NCI-H2227 treated with DMSO at 0.1 percent for 48 hours (cell line): ENCODE measurements around the gene CGB8.
"Not testable (repeated sequence)": the region's sequence is repeated elsewhere in the genome, so short reads cannot be mapped to it uniquely, and the experiment has no call there.

Experiments
- DNase-seq: peaks from one replicate; lab custom pipeline; 2025; lab: John Stamatoyannopoulos, UW

CGB8 gene

DNA sequence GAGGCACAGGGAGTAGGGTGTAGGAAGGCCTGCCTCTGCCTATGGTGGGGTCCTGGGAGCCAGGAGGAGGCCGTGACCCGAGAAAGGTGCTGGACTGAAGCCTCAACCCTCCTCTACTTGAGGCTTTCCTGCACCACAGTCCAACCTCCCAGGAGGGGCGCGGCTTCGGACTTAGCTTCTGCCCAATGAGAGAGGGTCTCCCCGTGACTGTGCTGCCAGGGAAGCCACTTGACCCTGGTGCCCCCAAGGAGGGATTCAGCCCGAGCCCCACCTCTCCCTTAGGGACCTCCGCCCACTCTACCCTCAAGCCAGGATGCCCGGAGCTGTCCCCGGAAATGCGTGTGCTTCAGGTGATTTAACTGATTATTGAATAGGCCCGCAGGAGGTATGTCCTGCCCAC is at the start of gene CGB8:
Gene CGB8 (minus strand): TSS at position 101 of the 400 bp plus-strand sequence. CDS start 372 bp downstream, outside the sequence.
- not testable (repeated sequence) for DNase-seq

DNA sequence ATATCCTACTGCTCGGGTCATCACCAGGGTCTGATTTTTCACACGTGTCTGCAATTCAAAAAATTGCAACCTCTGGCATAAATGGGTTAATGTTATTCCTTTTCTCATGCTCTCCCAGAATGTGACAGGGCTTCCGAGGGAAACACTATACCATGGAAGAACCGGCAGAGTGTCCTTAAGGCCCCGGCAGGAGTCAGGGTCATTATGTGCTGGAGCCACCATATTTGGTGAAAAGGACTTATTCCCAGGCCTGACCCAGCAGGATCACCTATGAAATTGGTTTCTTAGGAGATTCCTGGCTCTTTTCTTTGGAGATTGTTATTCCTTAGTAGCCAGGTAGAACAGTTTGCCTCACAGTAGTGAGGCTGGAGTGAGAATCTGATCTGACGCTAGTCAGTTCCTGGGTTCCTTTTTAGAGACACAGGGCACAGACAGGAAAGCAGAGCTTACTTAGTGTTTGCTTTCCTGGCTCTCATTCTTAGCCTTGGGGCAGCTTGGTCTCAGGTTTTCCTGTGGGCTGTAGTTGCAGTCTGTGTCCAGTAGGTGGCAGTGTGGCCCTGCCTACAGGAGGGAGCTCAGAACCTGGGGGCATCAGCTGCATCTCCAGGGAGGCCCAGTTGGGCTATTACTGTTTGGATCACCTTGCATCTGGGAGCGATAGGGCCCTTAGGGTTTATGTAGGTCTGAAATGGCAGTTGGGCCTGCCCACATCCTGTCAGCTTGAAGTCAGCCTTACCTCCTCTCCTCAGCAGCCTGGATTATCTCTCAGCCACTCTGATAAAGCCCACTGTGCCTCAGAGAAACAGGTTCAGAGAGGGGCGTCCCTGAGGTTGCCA is 48.8 kb upstream of the CGB8 start:
- peak; percentile 68 for DNase-seq

DNA sequence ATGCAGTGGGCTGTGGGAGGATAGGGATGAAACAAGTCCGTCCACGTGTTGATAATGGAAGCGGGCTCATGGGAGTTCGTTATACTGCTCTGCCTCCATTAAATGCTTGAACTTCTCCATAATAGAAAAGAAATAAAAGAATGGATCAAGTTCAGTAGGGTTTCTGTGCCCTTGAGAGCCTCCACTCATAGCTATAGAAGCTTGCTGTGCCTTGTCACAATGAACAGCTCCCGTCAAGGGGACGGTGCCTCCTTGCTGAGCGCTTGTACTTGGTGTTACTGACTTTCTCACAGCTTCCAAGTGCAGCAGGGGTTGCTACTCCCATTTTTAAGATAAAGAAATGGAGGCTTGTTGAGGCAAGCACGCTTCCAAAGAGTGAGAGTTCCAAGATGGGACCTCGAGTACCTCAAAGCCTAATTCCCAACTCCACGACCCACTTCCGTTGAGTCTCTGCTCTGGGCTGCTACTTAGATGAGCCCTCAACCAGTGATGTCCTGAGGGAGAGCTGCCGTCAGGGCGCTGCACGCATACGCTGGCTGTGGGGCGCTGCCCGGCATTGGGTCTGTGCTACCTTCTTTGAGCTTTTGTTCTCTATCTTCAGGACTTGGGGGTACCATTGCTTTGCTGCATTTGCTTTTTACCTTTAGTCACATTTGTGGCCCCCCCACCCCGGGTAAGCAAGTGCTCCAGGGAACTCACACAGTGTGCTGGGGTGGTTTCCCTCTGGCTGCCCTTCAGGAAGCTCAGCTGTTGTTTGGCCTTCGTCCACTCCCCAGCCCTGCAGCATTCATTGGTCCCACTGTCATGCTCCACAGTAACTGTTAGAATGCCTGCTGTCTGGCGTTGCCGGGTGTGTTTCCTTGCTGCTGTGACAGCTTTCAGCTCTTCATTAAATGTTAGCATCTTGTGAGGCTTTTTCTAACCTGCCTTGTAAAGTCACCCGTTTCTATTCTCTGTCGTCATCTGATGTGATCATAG is 45.9 kb upstream of the CGB8 start:
- no peak for DNase-seq

DNA sequence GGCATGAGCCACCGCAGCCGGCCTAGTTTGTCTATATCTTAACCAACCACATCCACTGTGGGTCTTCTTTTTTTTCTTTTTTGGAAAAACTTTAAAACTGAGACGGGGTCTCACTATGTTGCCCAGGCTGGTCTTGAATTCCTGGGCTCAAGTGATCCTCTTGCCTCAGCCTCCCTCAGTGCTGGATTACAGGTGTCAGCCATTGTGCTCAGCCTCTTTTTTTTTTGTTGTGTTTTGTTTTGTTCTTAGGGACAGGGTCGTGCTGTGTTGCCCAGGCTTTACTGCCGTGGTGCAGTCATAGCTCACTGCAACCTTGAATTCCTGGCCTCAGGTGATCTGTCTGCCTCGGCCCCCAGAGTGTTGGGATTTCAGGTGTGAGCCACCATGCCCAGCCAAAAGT is 43.8 kb upstream of the CGB8 start:
- DNase-seq: no peak

DNA sequence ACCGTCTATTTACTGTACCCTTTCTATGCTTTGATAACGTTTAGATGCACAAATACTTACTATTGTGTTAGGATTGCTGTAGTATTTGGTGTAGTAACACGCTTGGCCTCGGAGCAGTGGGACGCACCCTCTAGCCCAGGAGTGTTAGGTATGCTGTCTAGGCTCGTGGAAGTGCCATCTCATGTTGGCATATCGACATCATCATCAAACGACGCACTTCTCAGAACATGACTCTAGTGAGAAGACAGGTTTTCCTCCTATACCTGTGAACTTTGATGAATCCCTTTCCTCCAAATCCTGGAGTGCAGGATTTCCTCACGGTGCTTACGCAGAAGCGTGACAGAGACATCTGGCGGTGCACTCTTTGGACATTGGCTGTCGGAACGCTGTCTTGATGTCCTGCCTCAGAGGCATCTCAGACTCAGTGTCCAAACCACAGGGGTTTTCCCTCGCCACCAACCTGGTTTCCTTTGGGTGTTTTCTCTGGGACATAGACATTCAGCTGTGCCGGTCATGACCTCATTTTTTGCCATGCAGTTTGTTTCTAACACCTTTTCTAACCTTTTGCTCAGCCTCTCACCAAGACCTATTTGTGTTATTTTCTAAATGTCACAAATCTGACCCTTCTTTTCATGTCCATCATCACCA is 42.6 kb upstream of the CGB8 start:
- DNase-seq: no peak

DNA sequence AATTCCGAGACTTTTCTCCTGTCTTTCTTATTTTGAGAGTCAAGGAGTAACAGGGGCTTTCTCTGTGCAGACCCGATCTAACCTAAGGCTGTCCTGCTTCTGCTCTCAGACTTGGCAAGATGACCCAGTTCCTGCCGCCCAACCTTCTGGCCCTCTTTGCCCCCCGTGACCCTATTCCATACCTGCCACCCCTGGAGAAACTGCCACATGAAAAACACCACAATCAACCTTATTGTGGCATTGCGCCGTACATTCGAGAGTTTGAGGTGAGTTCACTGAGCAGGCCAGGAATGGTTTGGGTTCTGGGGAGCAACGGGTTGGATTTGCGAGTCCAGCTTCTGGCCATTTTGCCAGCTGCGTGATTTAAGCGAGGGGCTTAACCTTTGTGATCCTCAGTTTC is 37.4 kb upstream of the CGB8 start:
- DNase-seq: no peak

DNA sequence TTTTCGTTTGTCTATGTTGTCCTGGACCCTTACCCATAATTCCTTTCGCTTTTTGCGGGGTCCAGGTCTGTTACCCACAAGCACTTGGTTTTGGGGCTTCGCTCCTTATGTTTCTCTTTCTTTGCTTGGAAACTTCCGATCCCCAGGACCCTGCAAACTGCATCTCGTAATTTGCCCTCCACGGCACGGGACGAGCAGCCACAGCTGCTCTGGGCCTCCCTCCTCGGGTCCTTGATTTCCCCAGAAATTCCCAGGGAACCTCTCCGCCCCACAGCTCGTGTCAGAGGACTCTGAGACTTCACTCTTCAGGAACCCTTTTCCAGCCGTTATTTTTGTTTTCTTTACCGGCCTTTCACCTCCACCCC is 36.9 kb upstream of the CGB8 start:
- no peak for DNase-seq

DNA sequence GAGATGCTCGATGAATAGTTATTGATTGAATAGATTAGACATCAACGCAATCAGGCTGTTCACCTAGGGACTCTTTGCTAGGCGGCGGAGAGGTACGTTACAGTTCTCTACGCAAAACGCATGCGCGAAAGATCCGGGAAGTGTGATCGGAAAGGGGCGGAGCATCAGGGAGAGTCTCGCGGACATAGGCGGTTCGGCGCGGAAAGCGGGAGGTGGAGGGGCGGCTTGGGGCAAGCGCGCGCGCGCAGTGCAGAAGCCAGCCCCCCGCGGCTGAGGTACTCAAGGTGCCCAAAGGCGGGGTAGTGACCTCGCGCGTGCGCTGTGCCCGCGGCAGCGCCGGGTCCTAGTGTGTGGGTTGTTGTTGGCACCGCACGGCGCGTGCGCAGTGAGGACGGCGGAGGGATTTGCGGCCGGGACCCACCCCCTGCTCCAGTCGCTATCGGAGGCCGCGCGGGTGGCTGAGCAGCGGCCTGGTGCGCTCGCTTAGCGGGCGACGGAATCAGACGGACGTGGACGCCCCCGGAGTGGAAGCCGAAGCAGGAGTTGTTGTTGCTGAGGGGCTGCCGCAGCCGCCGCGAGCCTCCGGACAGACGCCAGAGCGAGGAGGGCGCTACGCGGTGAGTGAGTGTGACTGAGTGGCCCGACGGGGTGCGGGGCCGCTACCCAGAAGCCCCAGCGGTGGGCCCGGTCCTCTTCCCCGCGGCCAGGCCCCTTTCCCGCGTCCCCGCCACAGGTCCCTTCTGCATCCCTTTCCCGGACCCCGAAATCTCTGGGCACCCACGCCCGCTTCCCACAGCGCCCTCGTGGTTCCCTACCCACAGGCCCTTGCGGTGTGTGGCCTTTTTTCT is 36.3 kb upstream of the CGB8 start, which contains the start of gene SNRNP70:
Gene SNRNP70 (plus strand): TSS at position 432 of the 848 bp plus-strand sequence. CDS start 964 bp downstream, outside the sequence.
- DNase-seq: peak; percentile 98

DNA sequence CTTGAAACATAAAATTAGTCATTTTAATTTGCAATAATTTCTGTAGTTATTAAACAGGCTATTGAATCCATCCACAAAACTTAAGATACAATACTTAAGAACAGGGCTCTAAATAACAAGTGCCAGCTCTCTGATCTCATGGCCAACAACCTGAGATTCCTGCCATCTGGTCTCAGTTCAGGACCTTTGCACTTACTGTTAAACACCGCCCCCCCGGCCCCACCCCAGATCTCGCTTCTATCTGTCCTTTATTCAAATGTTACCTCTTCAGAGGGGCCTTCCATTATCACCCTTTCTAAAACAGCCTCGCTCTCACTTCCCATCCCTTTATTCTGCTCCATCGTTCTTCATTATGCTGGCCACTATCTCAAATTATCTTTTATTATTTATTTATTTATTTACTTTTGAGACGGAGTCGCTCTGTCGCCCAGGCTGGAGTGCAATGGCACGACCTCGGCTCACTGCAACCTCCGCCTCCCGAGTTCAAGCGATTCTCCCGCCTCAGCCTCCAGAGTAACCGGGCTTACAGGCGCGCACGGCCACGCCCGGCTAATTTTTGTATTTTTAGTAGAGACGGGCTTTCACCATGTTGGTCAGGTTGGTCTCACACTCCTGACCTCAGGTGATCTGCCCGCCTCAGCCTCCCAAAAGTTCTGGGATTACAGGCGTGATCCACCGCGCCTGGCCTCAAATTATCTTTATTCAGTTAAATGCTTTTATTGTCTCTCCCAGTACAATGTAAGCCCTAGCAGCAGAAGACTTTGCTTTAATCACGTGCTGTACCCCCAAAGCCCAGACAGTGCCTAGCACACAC is 35.5 kb upstream of the CGB8 start:
- no peak for DNase-seq

DNA sequence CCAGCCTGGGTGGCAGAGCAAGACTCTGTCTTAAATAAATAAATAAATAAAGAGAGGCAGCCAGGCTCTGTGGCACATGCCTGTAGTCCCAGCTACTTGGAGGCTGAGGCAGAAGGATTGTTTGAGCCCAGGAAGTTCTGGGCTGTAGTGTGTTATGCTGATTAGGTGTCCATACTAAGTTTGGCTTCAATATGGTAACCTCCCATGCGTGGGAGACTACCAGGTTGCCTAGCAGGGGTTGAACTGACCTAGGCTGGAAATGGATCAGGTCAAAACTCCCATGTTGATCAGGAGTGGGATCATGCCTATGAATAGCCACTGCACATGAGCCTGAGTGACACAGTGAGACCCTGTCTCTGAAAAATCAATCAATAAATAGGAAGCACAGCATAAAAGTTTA is 32.4 kb upstream of the CGB8 start:
- no peak for DNase-seq

DNA sequence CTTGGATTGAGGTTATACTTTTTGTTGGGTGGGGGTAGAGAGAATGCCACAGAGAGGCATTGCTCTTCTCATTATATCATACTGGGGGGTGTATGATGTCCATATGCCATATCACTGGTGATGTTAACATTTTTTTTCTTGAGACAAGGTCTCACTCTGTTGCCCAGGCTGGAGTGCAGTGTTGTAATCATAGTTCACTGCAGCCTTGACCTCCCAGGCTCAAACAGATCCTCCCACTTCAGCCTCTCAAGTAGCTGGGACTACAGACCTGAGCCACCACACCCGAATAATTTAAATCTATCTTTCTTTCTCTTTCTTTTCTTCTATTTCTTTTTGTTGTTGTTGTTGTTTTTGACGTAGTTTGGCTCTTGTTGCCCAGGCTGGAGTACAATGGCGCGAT is 31.5 kb upstream of the CGB8 start:
- DNase-seq: no peak

DNA sequence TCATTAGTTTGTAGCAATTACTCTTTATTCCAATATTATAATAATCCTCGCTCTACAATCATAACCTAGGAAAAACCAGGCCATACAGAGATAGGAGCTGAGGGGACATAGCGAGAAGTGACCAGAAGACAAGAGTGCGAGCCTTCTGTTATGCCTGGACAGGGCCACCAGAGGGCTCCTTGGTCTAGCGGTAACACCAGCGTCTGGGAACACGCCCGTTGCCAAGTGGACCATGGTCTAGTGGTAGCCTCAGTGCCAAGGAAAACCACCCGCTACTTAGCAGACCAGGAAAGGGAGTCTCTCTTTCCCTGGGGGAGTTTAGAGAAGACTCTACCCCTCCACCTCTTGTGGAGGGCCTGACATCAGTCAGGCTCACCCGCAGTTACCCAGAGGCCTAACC is 26.0 kb upstream of the CGB8 start:
- DNase-seq: not testable (repeated sequence)

DNA sequence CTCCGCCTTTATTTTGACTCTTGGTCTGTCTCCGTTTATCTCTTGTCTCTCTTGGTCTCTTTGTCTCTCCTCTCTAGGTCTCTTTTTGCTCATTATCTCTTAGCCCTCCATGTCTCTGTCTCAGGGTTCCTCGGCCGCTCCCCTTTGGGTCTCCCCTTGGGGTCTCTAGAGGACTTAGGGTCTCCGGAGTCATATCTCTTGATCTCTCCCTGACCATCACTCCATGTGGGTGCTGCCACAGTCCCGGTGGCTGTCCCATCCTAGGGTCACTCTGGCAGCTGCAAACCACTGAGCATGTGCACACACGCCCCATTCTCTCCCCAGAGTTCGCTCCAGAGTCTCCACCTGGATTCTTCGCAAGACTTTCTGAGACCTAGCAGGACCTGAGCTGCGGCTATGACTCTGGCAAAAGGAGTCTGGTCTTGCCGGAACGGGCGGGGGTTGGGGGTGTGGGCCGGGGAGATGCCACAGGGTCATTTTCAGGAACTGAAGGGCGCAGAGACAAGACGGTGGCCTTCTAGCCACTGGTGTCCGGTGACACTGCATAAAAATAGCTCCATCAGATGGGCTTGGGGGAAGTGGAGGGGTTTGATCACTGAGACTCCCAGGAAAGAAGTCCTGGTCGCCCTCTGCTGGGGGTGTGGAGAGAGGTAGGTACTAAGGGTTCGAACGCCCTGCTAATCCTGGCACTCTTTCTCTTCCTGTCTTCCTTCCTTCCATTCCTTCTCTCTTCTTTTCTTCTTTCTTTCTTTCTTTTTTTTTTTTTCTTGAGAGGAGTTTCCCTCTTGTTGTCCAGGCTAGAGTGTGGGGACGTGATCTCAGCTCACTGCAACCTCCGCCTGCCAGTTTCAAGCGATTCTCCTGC is 24.8 kb upstream of the CGB8 start:
- DNase-seq: no peak

DNA sequence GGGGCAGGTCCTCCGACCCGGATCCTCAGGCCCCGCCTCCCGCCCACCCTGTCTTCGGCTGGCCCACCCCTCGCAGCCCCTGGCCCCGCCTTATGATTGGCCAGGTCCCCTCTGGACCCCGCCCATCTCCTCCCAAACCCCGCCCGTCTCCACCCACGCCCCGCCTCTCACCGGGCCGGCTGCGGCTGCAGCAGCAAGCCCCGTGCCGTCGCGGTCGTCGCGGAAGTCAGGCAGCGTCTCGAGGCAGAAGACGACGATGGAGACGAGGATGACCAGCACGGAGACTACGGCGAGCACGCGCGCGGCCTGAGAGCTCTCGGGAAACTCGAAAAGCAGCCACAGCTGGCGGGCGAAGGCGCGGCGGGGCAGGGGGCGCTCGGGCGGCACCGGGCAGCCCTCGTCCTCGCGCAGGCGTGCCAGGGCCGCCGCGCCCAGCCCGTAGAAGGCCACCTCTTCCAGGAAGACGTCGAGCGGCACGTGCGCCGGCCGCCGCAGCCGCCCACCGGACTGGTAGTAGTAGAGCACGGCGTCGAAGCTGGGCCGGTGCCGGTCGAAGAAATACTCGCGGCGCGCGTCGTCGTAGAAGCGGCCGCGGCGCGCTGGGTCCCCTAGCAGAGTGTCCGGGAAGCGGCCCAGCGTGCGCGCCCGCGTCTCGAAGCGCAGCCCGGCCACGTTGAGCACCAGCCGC is 23.1 kb upstream of the CGB8 start:
- no peak for DNase-seq

DNA sequence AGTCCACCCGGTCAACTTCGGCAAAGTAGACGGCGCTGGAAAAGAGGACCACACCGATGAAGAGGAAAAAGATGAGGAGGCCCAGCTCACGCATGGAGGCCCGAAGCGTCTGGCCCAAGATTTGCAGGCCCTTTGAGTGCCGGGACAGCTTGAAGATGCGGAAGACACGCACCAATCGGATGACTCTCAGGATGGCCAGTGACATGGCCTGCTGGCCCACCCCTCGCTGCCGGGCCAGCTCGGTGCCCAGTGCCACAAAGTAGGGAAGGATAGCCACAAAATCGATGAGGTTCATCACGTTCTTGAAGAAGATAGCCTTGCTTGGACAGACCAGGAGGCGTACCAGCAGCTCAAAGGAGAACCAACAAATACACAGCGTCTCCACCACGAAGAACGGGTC is 21.5 kb upstream of the CGB8 start:
- DNase-seq: no peak

DNA sequence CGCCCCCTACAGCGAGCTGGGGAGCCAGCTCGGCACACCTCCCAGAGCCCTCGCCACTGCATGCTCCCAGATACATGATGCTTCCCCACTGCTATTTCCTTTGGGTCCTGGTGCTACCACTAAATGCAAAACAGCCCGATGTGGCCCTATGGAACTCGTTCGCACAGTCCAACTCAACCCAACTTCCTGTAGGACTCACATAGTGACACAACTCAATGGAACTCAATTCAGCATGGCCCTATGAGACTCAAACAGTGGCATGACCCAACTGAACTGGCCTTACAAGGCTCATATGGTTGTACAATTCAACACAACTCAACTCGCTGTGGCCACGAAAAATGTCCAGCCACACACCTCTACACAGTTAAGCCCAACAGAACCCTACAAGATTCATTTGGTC is 20.1 kb upstream of the CGB8 start:
- no peak for DNase-seq

DNA sequence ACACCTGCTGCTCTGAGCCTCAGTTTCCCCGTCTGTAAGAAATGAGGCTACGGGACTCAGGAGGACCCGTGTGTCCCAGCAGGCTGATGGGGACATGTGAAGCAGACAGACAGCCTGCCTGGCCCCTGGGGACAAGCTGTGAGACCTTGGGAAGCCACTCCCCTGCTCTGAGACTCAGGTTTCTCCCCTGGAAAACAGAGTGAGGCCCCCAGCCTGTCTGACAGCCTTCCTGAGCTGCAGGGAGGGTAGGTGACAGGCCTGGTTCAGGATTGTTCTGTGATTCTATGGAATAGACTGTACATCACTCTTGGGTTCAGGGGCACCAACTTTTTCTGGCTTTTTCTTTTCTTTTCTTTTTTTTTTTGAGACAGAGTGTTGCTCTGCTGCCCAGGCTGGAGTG is 18.6 kb upstream of the CGB8 start:
- no peak for DNase-seq

DNA sequence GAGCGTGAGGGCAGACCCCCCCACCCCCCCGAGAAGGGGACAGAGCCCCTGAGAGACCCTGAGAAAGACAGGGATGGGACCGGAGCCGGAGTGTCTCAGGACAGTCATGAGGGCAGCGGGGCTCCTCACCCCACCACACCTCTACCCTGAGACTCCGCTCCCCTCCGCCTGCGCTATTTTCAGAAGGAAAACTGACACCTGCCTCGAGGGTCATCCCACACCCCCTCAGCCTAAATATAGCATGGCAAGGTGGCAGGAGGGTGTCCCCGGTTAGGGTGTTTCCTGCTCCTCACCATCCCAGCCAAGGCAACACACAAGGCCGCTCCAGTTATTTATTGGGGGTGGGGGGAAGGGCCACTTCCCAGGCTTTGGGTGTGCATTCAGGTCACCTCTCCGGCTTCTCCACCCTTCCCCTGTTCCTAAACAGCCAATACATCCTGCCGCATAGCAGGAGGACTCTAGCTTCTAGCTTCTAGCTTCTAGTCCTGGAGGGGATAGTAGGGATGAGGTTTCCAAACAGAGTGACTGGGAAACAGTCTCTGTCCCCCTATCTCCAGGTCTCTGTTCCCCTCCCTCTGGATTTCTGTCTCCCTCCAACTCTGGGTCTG is 17.1 kb upstream of the CGB8 start:
- no peak for DNase-seq
